HS-27A (cell line): ENCODE data around the gene TIMM44.
"Not testable (repeated sequence)": the region's sequence is repeated elsewhere in the genome, so short reads cannot be mapped to it uniquely, and the experiment has no call there.

Experiments used
- DNase-seq: peaks from one replicate; pipeline ENCODE4 v3.0.0-alpha.2; 2012; ENCODE audit warnings: low read depth, missing footprints

The TIMM44 gene

DNA sequence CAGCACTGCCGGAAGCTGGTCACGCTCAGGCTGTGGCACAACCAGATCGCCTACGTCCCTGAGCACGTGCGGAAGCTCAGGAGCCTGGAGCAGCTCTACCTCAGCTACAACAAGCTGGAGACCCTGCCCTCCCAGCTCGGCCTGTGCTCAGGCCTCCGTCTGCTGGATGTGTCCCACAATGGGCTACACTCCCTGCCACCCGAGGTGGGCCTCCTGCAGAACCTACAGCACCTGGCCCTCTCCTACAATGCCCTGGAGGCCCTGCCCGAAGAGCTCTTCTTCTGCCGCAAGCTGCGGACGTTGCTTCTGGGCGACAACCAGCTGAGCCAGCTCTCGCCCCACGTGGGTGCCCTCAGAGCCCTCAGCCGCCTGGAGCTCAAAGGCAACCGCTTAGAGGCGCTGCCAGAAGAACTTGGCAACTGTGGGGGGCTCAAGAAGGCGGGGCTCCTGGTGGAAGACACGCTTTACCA is 43.0 kb downstream of the TIMM44 start:
- no peak for DNase-seq

DNA sequence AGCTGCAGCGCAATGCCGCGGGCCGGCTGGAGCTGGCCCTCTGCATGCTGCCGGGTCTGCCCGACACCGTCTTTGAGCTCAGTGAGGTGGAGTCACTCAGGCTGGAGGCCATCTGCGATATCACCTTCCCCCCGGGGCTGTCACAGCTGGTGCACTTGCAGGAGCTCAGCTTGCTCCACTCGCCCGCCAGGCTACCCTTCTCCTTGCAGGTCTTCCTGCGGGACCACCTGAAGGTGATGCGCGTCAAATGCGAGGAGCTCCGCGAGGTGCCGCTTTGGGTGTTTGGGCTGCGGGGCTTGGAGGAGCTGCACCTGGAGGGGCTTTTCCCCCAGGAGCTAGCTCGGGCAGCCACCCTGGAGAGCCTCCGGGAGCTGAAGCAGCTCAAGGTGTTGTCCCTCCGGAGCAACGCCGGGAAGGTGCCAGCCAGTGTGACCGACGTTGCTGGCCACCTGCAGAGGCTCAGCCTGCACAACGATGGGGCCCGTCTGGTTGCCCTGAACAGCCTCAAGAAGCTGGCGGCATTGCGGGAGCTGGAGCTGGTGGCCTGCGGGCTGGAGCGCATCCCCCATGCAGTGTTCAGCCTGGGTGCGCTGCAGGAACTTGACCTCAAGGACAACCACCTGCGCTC is 43.6 kb downstream of the TIMM44 start:
- no peak for DNase-seq

DNA sequence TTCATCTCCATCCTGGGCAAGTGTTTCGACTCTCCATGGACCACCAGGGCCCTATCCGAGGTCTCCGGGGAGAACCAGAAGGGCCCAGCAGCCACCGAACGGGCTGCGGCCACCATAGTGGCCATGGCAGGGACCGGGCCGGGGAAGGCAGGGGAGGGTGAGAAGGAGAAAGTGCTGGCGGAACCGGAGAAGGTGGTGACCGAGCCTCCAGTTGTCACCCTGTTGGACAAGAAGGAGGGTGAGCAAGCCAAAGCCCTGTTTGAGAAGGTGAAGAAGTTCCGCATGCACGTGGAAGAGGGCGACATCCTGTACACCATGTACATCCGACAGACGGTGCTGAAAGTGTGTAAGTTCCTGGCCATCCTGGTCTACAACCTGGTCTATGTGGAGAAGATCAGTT is 44.5 kb downstream of the TIMM44 start:
- no peak for DNase-seq

DNA sequence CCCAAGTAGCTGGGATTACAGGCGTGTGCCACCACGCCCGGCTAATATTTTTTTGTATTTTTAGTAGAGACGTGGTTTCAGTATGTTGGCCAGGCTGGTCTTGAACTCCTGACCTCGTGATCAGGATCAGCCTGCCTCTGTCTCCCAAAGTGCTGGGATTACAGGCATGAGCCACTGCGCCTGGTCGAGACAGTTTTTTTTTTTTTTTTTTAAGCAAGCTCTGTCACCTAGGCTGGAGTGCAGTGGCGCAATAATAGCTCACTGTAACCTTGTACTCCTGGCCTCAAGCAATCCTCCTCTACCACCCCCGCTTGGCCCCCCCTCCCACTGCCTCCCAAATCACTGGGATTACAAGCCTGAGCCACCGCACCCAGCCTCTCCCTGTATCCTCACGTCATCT is 46.2 kb downstream of the TIMM44 start:
- DNase-seq = no peak

DNA sequence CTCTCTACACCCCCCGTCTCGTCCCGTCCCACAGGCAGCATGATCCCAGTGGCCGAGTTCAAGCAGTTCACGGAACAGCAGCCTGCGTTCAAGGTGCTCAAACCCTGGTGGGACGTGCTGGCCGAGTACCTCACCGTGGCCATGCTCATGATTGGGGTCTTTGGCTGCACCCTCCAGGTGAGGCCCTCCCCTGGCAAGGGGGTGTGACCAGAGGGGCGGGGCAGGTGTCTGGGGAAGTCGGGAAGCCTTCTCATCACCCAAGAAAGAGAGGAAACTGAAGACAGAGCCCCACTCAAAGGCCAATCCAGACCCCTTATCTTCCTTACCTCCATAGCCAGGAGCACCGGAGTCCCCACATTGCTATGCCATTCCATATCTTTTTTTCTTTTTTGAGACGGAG is 47.9 kb downstream of the TIMM44 start:
- DNase-seq = no peak

DNA sequence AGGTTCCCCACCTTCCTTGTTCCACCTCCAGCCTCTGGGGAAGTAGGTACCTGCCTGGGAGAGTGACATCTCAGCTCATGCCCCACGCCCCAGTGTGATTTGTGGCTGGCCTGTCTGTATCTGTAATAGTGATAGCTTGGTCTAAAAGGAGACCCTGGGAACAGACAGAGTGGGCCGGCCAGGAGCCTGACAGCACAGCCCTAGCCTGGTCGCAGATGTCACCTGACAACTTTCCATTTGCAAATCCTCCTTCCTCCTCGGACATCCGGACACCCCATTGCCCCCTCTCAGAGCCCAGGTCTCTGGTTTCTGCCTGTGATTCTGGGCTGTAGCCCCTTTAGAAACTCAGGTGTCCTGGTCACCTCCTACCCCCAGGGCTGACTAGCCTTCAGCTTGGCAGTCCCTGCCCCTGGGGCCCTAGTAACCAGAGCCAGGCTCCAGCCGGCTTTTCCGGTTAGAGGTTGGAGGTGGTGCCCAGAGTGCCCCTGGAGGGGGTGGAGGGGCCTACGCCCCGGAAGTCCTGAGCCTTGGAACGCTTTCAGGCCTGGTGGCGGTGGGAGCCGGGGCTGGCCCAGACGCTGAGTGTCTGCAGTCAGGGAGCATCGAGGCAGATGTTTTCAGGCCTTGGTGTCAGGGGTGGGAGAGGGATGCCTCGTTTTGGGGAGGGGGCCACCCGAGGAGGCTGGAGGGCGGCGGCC is 48.7 kb downstream of the TIMM44 start:
- DNase-seq = no peak

DNA sequence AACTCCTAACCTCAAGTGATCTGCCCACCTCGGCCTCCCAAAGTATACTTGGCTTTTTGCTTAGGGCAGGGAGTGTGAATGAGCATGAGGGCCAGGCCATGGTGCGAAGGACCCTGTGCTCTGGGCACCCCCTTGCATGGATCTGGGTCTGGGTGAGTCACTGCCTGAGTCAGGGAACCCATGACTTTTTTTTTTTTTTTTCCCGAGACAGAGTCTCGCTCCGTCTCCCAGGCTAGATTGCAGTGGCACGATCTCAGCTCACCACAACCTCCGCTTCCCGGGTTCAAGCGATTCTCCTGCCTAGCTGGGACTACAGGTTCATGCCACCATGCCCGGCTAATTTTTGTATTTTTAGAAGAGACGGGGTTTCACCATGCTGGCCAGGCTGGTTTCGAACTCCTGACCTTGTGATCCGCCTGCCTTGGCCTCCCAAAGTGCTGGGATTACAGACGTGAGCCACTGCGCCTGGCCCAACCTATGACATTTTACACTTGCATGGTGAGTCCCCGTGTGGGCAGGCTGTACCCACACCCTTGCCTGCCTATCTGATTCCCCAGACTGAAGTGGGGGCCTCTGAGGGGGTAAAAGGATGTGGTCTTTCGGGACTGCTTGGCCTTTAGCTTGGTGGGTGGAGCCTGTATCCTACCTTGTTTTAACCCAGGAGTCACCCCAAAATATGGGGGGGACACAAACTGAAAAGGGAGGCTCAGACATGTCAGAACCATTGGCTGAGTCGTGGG is 49.9 kb downstream of the TIMM44 start:
- not testable (repeated sequence) for DNase-seq

DNA sequence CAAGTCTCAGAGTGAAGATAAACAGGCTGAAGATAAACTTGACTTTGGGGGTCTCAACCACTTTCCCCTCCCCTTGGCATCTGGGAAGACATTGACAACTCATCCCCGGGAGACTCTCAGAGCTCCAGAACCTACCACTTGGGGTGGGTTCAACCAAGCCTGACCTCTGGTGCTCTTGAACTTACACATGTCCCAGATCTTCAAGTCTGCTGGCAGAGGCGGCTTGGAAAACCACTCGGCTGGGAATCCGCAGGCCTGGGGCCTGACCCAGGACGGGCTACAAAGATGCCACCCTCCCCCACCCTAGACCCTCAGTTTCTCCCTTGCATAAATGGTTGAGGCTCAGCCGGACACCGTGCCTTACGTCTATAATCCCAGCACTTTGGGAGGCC is 54.6 kb downstream of the TIMM44 start:
- no peak for DNase-seq

DNA sequence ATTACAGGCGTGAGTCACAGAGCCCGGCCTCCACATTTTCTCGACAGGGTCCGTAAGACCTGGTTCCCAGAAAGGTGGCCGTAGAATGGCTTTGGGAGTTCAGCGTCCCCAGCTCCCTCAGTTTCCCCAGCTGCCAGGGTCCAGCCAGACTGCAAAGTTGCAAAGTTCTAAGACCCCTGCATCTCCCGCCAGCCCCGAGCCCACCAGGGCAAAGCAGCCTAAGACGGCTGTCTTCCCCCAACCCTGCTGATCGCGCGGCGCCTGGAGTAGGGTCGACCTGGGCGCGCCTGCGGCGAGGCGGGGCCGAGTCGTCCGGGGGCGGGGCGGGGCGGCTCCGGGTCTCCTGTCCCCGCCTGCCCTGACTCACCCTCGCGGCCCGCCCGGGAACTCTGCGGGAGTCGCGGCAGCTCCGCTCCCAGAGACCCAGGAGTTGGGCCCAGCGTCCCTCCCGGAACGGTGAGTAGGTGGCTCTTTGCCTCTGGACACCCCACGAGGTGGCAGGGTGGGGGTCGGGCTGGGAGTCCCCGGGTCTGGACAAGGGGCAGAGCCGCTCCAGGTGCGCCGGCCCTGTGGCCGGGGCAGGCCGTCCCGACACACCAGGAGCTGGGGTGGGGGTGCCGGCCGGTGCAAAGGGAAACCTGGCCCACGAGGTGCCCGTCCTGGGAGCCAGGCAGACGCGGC is 55.2 kb downstream of the TIMM44 start, which contains the start of gene LRRC8E:
Gene LRRC8E (plus strand): TSS at position 366 of the 681 bp plus-strand sequence. CDS start 7,094 bp downstream, outside the sequence.
- DNase-seq = no peak

DNA sequence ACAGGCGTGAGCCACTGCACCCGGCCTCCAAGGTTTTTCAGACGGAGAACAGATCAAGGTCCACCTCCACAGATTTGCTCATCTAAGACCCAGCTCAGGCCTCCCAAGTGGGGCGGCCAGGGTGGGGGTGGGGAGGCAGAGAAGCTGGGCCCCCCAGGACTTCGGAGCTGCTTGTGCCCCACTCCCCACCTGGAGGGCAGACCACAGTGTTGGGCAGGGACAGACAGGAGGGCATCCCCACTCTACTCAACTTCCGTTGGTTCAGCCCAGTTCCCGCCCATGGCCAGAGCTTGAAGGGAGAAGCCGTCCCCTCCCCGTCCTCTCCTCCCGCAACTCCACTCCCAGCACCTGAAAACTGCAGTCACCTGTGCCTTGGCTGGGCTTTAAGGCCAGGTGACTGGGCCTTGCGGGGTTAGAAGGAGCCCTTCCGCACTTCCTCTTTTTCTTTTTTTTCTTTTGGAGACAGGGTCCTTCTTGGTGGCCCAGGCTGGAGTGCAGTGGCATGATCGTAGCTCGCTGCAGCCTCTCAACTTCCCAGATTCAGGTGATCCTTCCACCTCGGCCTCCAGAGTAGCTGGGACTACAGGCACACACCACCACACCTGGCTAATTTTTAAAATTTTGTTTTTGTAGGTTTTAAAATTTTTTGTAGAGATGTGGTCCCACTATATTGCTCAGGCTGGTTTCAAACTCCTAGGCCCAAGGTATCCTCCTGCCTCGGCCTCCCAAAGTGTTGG is 55.9 kb downstream of the TIMM44 start:
- DNase-seq = no peak

DNA sequence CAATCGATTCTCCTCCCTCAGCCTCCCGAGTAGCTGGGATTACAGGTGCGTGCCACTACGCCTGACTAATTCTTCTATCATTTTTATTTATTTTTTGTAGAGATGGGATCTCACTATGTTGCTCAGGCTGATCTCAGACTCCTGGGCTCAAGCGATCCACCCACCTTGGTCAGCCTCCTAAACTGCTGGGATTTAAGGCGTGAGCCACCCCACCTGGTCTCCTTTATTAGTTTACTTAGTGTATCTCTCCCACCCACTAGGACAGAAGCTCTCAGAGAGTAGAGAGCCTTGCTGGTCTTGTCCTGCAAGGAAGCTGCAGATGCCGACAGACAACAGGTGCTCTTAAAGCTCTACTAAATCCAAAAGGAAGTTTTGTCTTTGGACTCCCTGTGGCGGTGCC is 57.6 kb downstream of the TIMM44 start:
- no peak for DNase-seq

DNA sequence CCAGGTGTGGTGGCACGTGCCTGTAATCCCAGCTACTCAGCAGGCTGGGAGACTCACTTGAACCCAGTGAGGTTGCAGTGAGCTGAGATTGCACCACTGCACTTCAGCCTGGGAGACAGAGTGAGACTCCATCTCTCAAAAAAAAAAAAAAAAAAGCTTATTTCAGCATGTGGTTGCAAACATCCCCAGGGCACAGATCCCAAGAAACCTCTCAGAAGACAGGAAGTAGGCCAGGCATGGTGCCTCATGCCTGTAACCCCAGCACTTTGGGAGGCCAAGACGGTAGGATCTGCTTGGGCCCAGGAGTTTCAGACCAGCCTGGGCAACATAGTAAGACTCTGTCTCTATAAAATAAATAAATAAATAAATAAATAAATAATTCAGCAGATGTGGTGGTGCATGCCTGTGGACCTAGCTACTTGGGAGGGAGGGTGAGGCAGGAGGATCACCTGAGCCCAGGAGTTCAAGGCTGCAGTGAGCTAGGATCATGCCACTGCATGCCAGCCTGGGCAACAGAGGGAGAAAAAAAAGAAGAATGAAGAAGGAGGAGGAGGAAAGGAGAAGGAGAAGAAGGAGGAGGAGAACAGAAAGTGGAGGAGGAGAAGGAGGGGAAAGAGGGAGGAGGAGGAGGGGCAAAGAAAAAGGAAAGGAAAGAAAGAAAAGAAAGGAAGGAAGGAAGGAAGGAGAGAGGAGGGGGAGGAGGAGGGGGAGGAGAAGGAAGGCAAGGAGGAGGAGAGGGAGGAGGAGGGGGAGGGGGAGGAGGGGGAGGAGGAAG is 59.5 kb downstream of the TIMM44 start:
- no peak for DNase-seq

DNA sequence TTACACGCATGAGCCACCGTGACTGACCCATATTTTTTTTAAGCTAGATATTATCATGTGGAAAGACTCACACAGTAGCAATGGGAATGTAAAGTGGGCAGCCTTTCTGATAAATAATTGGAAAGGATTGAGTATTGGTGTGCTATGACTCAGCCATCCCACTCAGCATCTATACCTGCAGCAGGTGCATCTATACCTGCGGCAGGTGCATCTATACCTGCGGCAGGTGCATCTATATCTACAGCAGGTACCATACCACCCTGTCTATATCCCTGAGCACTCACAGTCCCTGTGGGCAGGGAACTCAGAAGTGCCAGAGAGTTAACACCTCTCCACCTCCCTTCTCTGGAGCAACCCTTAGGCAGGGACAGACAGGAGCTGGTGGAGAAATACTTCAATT is 60.4 kb downstream of the TIMM44 start:
- no peak for DNase-seq

DNA sequence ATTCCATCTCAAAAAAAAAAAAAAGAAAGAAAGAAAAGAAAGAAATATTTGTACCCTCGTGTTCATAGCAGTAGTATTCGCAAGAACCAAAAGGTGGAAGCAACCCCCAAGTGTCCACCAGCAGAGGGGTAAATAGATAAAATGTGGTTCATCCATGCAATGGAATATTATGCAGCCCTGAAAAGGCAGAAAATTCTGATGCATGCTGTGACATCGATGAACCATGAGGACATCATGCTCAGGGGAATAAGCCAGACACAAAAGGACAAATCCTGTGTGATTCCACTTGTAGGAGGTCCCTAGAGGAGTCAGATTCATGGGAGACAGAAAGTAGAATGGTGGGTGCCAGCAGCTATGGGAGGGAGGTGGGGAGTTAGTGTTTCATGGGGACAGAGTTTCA is 61.6 kb downstream of the TIMM44 start:
- no peak for DNase-seq

DNA sequence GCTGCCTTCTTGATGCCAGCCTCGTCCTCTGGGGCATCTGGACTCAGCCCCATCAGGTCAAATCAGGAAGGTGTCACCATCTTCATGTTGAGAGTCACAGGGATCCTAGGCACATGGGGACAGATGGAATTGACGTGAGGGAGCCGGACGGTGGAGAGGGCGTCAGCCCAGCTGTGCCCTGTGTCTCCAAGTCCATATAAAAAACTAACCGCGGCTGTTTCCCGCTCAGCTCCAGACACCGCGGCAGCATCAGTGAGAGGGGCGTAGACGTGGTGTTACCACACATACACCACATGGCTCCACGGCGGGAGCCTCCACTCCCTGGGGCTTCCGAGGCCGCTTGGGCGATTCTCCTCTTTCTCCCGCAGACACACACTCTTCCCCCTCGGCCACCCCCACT is 63.6 kb downstream of the TIMM44 start:
- no peak for DNase-seq

DNA sequence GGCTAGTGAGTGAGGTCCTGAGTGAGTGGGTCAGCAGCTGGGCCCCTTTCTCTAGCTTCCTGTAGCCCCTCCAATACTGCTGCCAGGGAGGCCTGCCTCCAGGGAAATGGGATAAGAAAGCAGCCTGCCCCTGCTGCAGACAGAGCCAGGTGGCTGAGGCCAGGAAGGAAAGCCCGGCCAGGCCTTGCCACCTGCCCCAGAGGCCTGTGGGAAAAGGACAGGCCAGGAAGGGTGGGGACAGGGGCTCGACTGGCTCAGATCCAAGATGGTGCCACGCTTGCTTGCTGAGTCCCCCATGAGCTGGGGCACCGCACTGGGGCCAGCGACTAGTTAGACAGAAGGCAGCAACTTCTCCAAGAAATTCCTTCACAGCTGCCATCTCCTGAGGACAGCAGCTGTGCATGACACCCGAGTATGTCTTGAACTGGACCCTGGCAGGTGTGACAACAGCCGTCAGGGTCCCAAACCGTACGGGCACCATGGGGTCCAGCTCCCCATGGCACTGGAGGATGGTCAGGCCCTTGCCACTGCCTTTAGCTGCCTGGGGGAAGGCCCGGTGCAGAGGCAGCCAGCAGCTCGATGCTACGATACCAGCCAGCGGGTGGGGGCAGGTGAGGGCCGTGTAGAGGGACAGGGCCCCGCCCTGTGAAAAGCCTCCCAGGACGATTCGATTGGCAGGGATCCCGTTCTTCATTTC is 64.2 kb downstream of the TIMM44 start:
- no peak for DNase-seq

DNA sequence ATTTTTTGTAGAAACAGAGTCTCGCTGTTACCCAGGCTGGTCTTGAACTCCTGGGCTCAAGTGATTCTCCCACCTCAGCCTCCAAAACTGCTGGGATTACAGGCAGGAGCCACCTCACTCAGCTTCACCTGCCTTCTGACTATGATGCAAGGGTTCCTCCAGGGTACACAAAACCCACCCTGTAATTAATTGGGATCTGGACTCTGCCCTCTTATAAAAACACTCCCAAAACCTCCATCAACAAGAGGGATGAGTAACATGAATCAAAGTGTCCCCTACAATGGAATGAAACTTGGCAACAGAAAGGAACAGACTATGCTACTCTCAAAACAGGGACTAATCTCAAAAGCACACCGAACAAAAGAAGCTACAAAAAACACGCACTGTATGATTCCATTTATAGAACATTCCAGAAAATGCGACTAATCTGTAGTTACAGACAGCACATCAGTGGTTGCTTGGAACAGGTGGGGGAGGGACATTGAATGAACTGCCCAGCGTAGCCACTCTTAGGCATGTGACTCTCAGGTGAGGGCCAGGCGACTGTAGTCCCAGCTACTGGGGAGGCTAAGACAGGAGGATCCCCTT is 66.1 kb downstream of the TIMM44 start:
- no peak for DNase-seq
